ENCODE results near the gene GABRB3. TPM values are rescaled to one million over a fixed set of nuclear protein-coding genes. Genes with fewer than 3 reads are reported as not detected.
A peak's percentile ranks its signal among the peaks of the same experiment; 100 is the strongest.

GABRB3 gene
- total and polyA plus RNA-seq, 2 of the 8 experiments (the other 6 are each of a cell fraction or from before 2014, with no cell fraction given) = 98.8 to 163 TPM

DNA sequence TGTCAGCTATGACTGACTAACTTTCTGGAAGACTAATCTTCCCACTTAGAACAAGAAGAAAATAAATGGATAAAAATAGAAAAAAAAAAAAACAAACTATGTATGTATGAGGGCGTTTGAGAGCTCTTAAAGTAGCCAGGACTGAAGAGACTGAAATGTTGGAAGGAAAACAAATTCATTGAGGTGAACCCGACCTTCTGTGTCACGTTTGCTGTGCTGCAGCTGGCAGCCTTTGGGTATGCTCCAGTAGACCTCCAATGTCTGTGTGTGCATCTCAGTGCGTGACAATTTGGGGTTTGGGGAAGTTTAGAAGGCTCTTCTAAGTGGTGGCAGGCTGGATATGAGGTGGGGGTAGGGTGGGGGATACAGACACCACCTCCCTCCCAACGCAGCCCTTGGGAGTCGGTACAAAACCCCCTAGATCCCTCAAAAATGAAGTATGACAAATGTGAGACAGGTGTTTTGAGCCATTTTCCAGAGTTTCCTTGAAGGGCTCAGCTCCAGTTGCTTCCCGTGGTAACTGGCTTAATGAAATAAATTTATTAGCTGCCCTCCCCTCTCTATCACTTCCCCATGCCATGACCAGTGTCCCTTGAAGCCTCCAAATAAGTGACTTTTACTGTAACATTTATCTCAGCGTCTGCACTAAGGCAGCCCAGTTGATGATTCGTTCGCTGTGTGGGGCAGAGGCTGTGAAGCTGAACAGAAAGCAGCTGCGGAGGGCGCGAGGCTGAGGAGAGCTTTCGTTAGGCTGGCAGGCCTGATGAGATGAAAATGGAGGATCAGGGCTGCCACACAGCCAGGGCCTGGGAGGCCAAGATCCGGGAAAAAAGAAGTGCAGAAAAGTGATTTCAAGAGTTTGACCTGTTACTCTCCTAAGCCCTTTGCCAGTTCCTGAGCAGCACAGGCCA is 34.9 kb upstream of the GABRB3 start:
- Histone ChIP-seq H3K4me3 (ENCODE audit: extremely low read depth in 1 of 4, insufficient read depth in 2 of 4, low read depth in 3 of 4, low read length in 4 of 4) (no peak overlapping the region), H3K9me3 (ENCODE audit: insufficient read depth in 2 of 2, low read depth in 1 of 2, low read length in 1 of 2) (peaks cover 3% of the 10 kb centered on the region in 2 experiments; a peak in 3 of 4 replicates), H3K23me2 (ENCODE audit: low read depth, low read length) (no peaks in the 10 kb centered on the region), H3K9ac (replicated peaks in 1 of 4; ENCODE audit: extremely low read depth in 1 of 4, low read depth in 3 of 4, low read length in 3 of 4) (no peak overlapping the region), H4K8ac (ENCODE audit: extremely low read depth, insufficient read depth, low read length) (no peak overlapping the region), H2BK120ac (replicated peaks; ENCODE audit: low read depth, low read length) (no peak overlapping the region), H3K23ac (ENCODE audit: insufficient read length) (no peak overlapping the region), H3K4me1 (replicated peaks in 1 of 4; ENCODE audit: control insufficient read depth in 3 of 4, insufficient read depth in 4 of 4, low read length in 3 of 4) (no peaks in the 10 kb centered on the region), H3K27me3 (replicated peaks in 1 of 4; ENCODE audit: control insufficient read depth in 3 of 4, extremely low read depth in 1 of 4, insufficient read depth in 3 of 4, low read length in 3 of 4) (peaks cover 0 to 2% (median 0%) of the 10 kb centered on the region in 4 experiments; a peak in 1 of 7 replicates), H3K4me2 (ENCODE audit: insufficient read depth in 1 of 2, low read depth in 2 of 2, low read length in 2 of 2) (no peak overlapping the region), H4K5ac (ENCODE audit: insufficient read length, low read depth, low read length) (no peak overlapping the region), H3K79me2 (ENCODE audit: control insufficient read depth in 1 of 2, insufficient read depth in 2 of 2, low read length in 2 of 2) (no peaks in the 10 kb centered on the region), H2BK20ac (ENCODE audit: low read length) (0 out of 2 replicates have a peak overlapping the region, but pooled peaks have one; percentile 43), H3K56ac (replicated peaks; ENCODE audit: insufficient read length, low read depth, low read length) (no peak overlapping the region), H3K36me3 (ENCODE audit: control insufficient read depth in 2 of 4, insufficient read depth in 4 of 4, low read length in 3 of 4) (no peaks in the 10 kb centered on the region), H2AK5ac (ENCODE audit: low read depth, low read length) (no peak overlapping the region), H3K79me1 (ENCODE audit: low read depth, low read length) (no peaks in the 10 kb centered on the region), H3K18ac (ENCODE audit: extremely low read depth, low read length) (no peak overlapping the region), H2BK12ac (ENCODE audit: low read depth, low read length) (peak overlapping the region; percentile 14; the same call in 1 of the 2 replicates), H2BK15ac (ENCODE audit: low read length) (no peak overlapping the region), H4K20me1 (replicated peaks in 1 of 2; ENCODE audit: control insufficient read depth in 1 of 2, insufficient read depth in 2 of 2, low read length in 2 of 2) (no peaks in the 10 kb centered on the region), H2BK5ac (ENCODE audit: low read depth, low read length) (no peak overlapping the region), H3K4ac (replicated peaks; ENCODE audit: insufficient read length, low read depth, low read length) (no peak overlapping the region), H2AFZ (ENCODE audit: low read length) (peak overlapping the region; percentile 48; the same call in 1 of the 2 replicates), H4K91ac (replicated peaks; ENCODE audit: insufficient read length, low read length) (no peak overlapping the region), H3K14ac (ENCODE audit: insufficient read length) (no peak overlapping the region), H3K27ac (ENCODE audit: low read depth, low read length) (no peak overlapping the region)
- 77% methylated on average over 15 of the region's 15 CpGs; no CpG with 5 or more reads in 1 of the 2 experiments for WGBS, 2 experiments (ENCODE audit: extremely low coverage in 1 of 2, insufficient coverage in 1 of 2, insufficient read length in 1 of 2, insufficient replicate concordance in 2 of 2, low coverage in 1 of 2, low lambda C conversion rate in 2 of 2, missing lambda C conversion rate in 1 of 2)
- no peak for TF ChIP-seq MAFK (IDR thresholded peaks at IDR 0.05; ENCODE audit: low read depth, low read length)
- TF ChIP-seq CBX8 (IDR thresholded peaks at IDR 0.05; ENCODE audit: borderline replicate concordance, low read depth, low read length) = no peak
- TF ChIP-seq SRF (IDR thresholded peaks at IDR 0.05; ENCODE audit: low read depth, low read length) = no peak
- no peak for TF ChIP-seq RBBP5 (IDR thresholded peaks at IDR 0.05; ENCODE audit: borderline replicate concordance, low read depth, low read length)
- ChIA-PET CTCF (ENCODE audit: partially characterized antibody) (interaction anchor here (0.8 to 2.1 kb wide), 2 partner anchors 31 to 59 kb away, joined by 3 to 7 read pairs; partner anchors contain the start of gene GABRA5), POLR2A (ENCODE audit: partially characterized antibody) (no interaction called here)
- no peak for FAIRE-seq
- DNase-seq (ENCODE audit: low read depth in 1 of 2, low spot score in 2 of 2) = no peak

Measured in H1 (cell line).